HPDE6-E6E7 (cell line): ENCODE measurements around the gene RABEP1.

Experiments used
- DNase-seq: peaks from one replicate; pipeline ENCODE4 v3.0.0; 2011; ENCODE audit warnings: missing footprints; ENCODE audit errors: extremely low spot score

The RABEP1 gene

DNA sequence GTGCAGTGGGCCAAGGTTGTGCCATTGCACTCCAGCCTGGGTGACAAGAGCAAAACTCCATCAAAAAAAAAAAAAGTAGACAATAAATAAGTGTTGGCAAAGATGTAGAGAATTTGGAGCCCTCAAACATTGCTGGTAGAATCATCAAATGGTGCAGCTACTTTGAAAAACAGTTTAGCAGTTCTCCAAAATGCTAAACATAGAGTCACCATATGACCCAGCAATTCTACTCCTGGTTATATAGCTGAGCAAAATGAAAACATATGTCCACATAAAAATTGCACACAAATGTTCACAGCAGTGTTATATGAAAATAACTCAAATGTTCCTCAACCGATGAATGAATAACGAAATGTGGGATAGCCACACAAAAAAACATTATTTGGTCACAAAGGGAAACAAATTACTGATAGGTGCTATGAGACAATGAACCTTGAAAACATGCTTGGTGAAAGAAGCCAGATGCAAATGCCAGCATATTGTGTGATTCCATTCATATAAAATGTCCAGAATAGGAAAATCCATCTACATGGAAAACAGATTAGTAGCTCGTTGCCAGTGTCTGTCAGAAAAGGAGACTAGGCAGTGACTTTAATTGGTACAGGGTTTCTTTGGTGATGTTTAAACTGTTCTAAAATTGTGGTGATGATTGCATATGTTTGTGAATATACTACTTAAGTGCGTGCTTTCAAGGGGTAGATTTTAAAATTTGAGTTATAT, 12.7 kb upstream of the RABEP1 start:
- no peak for DNase-seq

DNA sequence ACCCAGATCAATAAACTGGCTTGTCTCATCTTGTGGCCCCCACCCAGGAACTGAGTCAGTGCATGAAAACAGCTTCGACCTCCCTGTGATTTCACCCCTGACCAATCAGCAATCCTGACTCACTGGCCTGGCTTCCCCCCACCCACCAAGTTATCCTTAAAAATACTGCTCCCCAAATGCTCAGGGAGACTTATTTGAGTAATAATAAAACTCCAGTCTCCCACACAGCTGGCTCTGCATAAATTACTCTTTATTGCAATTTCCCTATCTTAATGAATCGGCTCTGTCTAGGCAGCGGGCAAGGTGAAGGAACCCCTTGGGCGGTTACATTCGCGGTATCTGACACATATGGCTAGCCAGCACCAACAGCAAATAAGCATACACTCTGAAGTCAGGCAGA, 9.8 kb upstream of the RABEP1 start:
- no peak for DNase-seq

DNA sequence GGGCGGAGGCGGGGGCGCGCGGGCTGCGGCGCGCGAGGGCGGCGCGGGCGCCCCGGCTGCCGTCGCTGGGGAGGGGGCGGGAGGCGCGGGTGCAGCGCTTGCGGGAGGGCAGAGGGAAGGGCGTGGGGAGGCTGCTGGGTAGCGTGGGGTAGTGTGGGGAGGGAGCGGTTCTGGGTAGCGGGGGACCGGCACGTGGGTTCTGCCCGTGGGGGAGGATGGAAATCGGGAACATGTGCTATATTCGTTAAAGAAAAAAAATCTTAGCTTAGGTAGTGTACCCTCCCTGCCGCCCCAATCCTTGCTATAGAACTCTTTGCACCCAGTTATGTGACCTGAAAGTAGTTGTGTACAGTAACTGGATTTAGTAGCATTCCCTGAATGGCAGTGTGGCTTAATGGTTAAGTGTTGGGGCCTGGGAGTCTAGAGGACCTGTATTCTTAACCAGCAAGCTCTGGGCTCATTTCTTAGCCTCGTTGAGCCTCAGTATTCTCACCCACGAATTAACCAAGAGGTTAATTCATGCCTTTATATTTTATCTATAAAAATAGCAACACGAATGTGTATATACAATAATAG, 646 bp downstream of the RABEP1 start:
- no peak for DNase-seq

DNA sequence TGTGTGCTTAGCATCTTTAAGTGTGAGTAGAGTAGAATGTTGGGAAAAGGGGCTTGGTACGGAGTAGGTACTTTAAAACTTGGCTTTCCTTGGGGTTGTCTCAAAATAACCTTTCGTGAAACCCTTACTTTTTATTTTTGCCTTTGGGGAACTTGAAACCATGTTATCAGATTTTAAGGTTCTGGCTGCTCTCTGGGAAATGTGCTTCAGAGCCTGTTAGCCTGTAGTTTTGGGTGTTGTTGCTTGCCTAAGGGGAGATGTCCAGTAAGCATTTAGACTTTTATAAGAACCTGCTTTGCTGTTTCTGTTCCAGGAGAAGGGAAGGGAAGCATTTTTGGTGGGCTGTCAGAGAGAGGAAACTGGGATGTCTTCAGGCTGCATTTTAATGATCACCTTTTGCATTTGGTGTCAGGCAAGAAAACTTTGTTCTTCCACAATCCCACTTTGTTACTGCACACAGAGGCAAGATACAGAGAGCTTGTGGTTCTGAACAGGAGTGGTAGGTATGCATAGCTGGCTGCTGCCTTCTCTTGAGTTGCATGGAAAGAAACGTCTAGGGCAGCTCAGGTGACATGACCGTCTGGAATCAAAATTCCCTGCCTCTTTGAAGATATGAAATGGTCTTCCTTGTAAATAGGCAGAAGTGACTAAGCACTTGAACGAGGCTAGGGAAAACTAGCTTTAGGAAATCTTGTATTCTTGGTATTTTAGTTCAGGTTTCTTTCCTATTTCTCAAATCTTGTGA, 1.7 kb downstream of the RABEP1 start:
- DNase-seq: no peak

DNA sequence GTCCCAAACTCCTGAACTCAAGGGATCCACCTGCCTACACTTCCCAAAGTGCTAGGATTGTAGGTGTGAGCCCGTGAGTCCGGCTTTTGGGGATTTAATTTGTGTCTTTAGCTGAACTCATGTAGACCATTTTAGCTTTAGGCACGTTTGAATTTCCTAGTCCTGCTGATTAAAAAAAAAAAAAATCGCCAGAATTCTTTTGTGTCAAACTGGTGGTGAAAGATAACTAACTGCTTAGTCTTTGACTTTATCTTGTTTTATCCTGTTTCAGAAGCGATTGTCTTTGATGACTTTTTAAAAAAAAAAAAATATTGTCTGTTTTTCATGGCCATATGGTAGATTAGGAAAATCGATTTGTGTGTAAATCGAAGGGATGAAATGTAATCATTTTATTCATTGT, 2.6 kb downstream of the RABEP1 start:
- DNase-seq: no peak

DNA sequence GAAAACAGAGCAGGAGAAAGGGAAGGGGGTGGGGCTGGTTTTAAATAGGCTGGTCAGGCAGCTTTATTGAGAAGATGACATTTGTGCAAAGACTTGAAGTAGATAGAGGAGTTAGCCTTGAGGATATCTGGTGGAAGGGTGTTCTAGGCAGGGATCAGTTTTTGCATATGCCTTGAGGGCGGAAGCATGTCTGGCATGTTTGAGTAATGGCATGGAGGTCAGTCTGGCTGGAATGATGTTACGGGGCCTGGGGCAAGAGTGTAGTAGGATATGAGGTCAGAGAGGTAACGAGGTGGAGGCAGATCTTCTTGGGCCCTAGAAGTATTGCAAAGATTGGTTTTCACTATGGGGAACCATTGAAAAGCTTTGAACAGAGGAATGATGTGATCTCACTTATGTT, 4.8 kb downstream of the RABEP1 start:
- no peak for DNase-seq

DNA sequence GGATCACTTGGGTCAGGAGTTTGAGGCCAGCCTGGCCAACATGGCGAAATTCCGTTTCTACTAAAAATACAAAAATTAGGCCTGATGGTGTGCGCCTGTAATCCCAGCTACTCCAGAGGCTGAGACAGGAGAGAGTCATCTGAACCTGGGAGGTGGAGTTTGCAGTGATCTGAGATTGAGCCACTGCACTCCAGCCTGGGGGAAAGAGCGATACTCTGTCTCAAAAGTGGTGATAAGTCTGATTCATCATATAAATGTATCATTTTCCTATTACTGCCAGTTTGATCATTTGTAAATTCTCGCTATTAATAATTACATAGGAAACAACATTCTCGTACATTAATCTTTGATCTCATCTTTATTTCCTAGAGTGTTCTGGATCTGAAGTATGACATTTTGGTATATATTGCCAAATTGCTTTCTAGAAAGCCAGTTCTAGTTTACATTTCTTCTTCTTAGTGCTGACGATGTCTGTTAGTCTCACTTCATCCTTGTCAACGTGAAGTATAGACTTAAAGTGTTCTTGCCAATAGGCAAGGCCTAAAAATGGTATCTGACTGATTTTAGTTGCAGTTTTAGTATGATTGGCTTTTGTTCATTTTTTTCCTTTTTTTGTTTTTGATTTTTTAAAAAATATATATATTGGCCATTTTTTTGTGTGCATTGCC, 9.7 kb downstream of the RABEP1 start:
- no peak for DNase-seq

DNA sequence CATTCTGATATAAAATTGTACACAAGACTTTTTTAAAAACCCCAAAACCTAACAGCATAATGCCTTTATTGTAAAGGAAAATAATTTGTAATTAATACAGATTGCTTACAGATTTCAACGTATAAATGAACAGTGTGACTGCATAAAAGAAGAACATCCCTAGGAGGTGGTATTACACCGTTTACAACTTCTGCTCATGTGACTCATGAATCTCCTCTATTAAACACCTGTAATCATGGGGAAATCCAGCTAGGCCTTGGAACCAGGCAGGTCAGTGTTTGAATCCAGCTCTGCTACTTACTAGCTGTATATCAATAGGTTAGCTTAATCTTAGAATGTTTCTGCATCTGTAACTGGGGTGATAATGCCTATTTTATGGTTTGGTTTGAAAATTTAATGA, 15.2 kb downstream of the RABEP1 start:
- DNase-seq: no peak

DNA sequence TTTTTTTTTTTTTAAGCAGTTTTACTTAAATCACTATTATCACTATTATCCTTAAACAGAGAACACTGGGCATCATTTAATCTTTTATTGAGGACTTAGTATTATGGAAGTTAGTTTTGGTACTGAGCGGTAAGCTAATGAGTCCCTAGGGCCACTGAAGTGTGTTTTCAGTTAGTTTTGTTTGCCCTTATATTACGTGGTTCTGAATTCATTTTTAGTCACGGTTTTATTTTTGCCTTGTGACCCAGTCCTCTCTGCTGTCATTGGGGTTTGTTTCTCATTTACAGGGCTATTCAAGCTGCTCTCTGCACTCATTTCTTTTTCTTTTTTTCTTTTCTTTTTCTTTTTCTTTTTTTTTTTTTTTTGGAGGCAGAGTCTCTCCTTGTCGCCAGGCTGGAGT, 17.3 kb downstream of the RABEP1 start:
- DNase-seq: no peak

DNA sequence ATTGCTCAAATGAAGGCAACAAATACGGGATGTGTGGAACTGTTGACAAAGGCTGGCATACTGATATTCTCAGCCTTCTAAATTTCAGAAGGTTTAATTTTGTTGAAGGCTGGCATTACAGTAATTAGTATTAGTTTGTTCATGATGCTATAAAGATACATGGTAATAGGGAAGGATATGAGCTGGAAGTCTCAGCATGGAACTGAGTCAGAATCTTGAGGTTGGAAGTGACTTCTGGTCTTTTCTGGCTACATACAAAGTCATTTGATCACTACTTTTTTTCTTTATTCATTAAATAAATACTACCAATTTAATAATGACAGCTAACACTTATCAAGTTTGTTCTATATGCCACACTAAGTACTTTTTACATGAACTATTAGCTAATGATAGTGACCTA, 22.6 kb downstream of the RABEP1 start:
- no peak for DNase-seq

DNA sequence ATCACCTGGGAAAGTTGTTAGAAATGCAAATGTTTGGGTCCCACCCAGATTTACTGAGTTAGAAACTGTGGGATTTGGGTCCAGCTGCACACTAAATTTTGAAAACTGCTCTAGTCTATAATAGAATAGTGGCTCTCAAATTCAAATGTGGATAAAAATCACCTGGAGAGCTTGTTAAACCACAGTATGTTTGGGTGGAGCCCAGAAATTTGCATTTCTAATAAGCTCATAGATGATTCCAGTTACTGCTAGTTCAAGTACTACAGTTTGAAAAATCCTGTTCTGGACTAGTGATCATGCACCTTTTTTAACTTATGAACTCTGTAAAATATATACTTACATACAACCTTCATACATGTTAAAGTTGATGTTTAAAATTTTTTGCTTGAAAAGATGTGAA, 27.8 kb downstream of the RABEP1 start:
- no peak for DNase-seq

DNA sequence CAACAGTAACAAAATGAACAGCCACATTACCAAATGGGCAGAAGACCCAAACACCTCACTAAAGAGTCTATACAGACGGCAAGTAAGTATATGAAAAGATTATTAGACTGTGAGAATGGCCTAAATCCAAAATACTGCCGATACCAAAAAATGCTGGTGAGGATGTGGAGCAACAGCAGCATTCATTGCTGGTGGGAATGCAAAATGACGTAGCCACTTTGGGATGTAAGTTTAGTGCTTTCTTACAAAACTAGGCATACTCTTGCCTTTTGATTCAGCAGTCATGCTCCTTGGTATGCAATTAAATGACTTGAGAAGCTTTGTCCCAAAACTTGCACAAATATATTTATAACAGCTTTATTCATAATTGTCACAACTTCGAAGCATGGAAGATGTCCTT, 43.8 kb downstream of the RABEP1 start:
- DNase-seq: no peak

DNA sequence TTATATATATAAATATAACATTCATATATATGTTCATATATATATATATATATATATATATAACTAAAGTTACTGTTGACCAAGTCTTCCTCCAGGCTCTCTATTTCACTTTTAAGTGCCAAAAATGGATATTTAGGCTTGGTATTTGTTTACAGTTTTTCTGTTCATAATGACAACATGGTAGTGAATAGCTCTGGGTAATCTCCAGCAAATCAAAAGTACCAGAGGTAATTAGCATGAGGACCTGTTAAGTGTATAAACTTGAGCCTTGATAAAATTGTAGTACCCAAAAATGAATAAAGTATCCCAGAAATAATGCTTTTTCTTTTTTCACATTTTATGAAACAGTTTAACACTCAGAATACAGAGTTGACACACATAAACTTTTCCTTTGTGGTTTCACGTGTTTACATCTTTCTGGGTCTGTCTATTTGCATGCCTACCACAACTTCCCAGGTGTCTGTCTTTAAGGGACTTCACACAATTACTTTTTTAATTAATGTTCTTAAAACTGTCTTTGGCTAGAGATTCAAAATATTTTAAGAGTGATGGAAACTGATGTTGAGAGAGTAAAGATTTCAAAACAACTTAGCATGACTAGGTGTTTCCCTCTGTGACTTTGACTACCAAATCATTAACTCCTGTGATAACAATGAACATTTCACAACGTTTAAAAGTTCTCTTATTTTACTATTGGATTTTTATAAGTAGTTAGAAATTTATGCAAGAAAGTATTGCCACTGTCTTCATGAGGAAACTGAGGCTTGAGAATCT, 47.9 kb downstream of the RABEP1 start:
- no peak for DNase-seq

DNA sequence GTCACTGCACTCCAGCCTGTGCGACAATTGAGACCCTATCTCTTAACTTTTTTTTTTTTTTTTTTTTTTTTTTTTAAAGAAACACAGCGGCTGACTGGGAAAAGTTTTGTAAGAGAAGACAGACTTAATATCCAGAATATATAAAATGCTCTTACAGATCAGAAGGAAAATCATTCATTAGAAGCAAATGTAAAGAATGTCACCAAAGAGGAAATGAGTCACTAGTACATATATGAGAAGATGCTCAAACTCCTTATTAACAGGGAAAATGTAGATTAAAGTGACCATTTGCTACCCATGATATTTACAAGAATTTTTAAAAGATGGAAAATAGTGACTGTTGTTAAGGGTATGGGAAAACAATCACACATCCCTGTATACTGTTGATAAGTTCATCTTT, 48.9 kb downstream of the RABEP1 start:
- DNase-seq: no peak

DNA sequence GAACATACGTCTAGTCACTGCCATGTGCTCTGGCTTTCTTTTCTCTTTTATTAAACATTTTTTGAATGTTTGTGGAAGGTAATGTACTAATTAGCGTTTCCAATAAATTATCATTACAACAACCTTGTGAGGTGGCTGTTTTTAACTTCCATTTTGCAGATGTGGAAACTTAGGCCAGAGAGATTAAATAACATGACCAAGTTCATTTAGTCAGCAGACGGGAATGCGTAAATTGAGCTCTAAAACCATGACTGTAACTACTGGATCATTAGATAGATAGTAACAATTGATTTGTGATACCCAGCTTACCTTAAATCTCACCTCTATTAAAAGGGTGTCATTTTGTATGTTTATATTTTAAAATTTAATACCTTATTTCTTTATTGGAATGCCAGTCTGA, 49.4 kb downstream of the RABEP1 start:
- DNase-seq: no peak

DNA sequence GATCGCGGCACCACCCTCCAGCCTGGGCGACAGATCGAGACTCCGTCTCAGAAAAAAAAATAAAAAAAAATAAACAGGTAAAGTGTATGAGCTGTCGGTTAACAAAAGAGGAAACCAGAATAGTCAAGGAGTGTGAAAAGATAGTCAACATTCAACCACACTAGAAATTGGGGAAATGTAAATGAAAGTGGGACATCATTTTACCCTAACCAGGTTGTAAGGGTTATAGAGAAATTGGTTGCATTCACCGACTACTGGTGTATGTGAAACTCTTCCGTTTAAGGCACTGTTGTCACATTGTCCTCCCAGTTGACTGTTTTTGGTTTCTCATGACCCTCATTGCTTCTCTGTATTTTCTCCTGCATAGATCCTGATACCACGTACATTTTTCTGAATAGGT, 62.8 kb downstream of the RABEP1 start:
- DNase-seq: no peak

DNA sequence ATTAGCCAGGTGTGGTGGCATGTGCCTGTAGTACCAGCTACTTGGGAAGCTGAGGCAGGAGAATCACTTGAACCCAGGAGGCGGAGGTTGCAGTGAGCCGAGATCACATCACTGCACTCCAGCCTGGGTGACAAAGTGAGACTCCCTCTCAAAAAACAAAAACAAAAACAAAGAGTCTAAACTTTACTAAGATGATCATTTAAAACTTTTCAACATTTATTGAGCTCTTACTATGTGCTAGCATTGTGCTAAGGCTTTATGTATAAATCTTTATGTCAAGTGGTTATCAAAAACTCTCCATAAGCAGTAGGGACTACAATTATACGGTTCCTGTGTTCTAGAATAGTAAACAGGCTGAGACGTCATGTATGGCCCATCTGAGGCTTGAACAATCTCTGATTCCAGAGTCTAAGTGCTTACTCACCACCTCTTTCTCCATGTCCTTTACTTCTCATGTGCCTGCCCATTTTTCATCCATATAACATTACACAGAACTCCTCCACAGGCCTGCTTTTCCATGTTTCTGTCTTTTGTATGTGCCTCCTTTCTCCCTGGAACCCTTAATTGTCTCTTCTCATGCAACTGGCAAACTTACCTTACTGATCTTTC, 70.7 kb downstream of the RABEP1 start:
- no peak for DNase-seq

DNA sequence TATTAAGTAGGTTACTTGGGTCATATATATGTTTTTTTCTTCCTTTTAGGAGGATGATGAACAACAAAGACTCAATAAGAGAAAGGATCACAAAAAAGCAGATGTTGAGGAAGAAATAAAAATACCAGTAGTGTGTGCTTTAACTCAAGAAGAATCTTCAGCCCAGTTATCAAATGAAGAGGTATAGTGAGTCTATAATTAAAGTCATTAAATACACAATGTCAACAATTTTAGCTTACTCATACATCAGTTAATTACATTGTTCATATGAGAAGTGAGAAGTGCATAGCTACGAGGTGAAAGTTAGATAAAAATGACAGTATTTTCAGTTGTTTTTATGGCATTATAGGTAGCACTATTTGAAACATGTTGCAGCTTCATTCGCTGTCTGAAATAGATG, 72.2 kb downstream of the RABEP1 start:
- no peak for DNase-seq

DNA sequence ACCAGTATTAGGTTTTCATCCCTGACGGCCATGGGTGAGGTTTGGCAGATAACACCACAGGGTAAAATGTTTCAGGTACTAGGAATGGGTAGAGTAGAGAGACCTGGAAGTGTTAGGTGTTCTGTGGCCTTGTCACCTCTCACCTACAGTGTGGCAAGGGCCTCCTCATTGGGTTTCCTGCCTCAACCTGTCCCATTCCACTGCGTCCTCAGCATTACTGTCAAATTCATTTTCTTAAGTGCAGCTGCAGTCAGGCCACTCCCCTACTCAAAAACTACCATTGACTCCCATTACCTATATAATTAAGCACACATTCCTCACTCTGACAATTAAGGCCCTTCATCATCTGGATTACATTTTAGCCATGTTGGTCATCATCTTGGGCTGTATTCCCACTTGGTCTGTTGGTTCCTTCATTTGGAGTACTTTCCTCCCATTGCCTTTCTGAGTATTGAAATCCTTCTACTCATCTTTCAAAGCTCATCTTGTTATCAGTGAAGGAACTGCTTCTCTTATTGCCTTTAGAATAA, 72.9 kb downstream of the RABEP1 start:
- DNase-seq: no peak

DNA sequence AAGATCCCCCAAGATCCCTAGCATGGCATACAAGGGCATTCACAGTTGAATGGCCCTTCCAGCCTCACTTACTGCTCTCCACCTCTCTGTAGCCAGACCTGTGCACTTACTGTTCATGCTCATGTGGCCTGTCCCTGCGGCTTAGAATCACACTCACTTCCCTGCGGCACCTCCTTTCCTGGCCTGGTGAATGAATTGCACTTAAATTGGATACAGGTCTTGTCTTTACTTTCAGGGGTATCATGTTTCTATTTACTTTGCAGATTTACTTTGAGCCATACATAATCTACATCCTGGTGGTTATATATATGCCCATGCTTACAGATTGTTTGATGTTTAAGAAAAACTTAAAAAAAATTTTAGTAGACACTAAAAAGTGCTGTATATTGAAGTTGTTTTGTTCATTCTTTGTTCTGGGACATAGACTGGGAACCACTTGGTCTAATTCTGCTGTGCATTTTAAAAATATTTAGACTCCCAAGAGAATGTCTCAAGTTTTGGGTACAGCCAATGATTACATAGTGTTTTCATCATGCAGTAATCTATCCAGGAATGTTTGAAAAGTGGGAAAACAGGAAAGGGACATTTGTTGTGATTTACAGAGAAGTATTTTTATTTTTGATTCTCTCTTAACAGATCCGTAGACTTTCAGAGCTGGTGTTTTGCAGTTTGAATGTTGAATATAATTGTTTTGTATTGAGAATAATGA, 73.5 kb downstream of the RABEP1 start:
- DNase-seq: no peak

DNA sequence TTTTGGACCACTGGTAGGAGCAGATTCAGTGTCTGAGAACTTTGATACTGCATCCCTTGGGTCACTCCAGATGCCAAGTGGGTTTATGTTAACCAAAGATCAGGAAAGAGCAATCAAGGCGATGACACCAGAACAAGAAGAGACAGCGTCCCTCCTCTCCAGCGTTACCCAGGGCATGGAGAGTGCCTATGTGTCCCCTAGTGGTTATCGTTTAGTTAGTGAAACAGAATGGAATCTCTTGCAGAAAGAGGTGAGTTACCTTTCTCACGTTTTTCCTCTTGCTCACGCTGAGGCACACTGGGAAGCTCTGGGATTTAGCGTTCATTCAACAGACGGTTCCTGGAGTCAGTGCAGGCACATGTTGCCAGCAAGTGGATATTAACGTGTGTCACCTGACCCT, 79.3 kb downstream of the RABEP1 start:
- no peak for DNase-seq
